CD14-positive monocyte (primary cell): ENCODE measurements around the gene ZNF423. TPM values are rescaled to one million over a fixed set of nuclear protein-coding genes. Genes with fewer than 3 reads are reported as not detected.

Source experiments
- DNase-seq, 3 donors: peaks; one replicate each; pipeline ENCODE4 v3.0.0-alpha.2; 2011 to 2022
- H2AFZ ChIP-seq: 2 replicates; pipeline ENCODE4 v1.6.0; 2012; ENCODE audit warnings: mild to moderate bottlenecking, low read depth, low read length, inconsistent platforms; ENCODE audit not compliant: insufficient read depth, poor library complexity, severe bottlenecking
- H3K27ac ChIP-seq, 2 donors: 1 replicate in 1 of 2; 2 replicates in 1 of 2; pipeline ENCODE4 v1.5.1; 2012 to 2013; ENCODE audit warnings: low read length in 2 of 2, control low read depth in 1 of 2, inconsistent platforms in 1 of 2, low read depth in 1 of 2, mild to moderate bottlenecking in 1 of 2
- H3K27me3 ChIP-seq, 2 donors: one replicate each; pipeline versions ENCODE4 v1.6.0 to v1.6.1; 2011 to 2013; ENCODE audit warnings: low read length in 2 of 2; ENCODE audit not compliant: control insufficient read depth in 2 of 2, insufficient read depth in 2 of 2
- H3K36me3 ChIP-seq, 2 donors: replicated peaks in 1 of 2; 1 replicate in 1 of 2; 2 replicates in 1 of 2; pipeline versions ENCODE4 v1.5.1 to v1.6.1; 2012 to 2013; ENCODE audit warnings: low read length in 2 of 2, control low read depth in 1 of 2, inconsistent platforms in 1 of 2, mild to moderate bottlenecking in 1 of 2; ENCODE audit not compliant: insufficient read depth in 2 of 2, control insufficient read depth in 1 of 2
- H3K4me1 ChIP-seq, 2 donors: 1 replicate in 1 of 2; 2 replicates in 1 of 2; pipeline versions ENCODE4 v1.5.1 to v1.6.1; 2012 to 2013; ENCODE audit warnings: low read length in 2 of 2, control low read depth in 1 of 2, inconsistent platforms in 1 of 2, mild to moderate bottlenecking in 1 of 2, moderate library complexity in 1 of 2; ENCODE audit not compliant: insufficient read depth in 2 of 2, control insufficient read depth in 1 of 2
- H3K4me2 ChIP-seq: replicated peaks from 2 replicates; pipeline ENCODE3; 2012; ENCODE audit warnings: low read length, moderate library complexity, mild to moderate bottlenecking; ENCODE audit not compliant: poor library complexity, severe bottlenecking; ENCODE audit errors: extremely low read depth
- H3K4me3 ChIP-seq, 3 experiments: fragments of 200-600 bp in 1 of 3; sonication (generic) in 1 of 3; replicated peaks in 1 of 3; 1 replicate in 2 of 3; 2 replicates in 1 of 3; pipeline ENCODE4 v1.5.1; 2011 to 2013; ENCODE audit warnings: low read length in 3 of 3, mild to moderate bottlenecking in 3 of 3, control low read depth in 2 of 3, low read depth in 2 of 3, inconsistent platforms in 1 of 3, moderate library complexity in 1 of 3
- H3K79me2 ChIP-seq: 2 replicates; pipeline ENCODE4 v1.6.0; 2012; ENCODE audit warnings: mild to moderate bottlenecking, control low read depth, inconsistent platforms, low read length, moderate library complexity; ENCODE audit not compliant: insufficient read depth
- H3K9ac ChIP-seq: 2 replicates; pipeline ENCODE4 v1.6.0; 2017; ENCODE audit warnings: low read length, mild to moderate bottlenecking; ENCODE audit not compliant: insufficient read depth, poor library complexity, severe bottlenecking
- H3K9me3 ChIP-seq, 2 donors: replicated peaks in 1 of 2; 1 replicate in 1 of 2; 2 replicates in 1 of 2; pipeline versions ENCODE4 v1.5.1 to v1.6.1; 2012 to 2013; ENCODE audit warnings: low read length in 2 of 2, control low read depth in 1 of 2; ENCODE audit not compliant: control insufficient read depth in 1 of 2, insufficient read depth in 1 of 2
- H4K20me1 ChIP-seq: 2 replicates; pipeline ENCODE4 v1.6.0; 2012; ENCODE audit warnings: mild to moderate bottlenecking, low read length, control low read depth, moderate library complexity; ENCODE audit not compliant: insufficient read depth
- H3K27ac Mint-ChIP-seq, 7 donors: one replicate each; pipeline ENCODE4 v1.8.0; 2020; ENCODE audit warnings: mild to moderate bottlenecking in 7 of 7, mixed read lengths in 7 of 7, moderate library complexity in 6 of 7, inconsistent platforms in 2 of 7
- H3K27me3 Mint-ChIP-seq, 3 donors: one replicate each; pipeline ENCODE4 v1.8.0; 2021 to 2022; ENCODE audit warnings: low read depth in 3 of 3, mild to moderate bottlenecking in 3 of 3, mixed read lengths in 3 of 3, moderate library complexity in 3 of 3, inconsistent platforms in 1 of 3
- H3K36me3 Mint-ChIP-seq, 2 donors: one replicate each; pipeline ENCODE4 v1.8.0; 2020; ENCODE audit warnings: mixed read lengths in 2 of 2, inconsistent platforms in 1 of 2, mild to moderate bottlenecking in 1 of 2
- H3K4me1 Mint-ChIP-seq: one replicate; pipeline ENCODE4 v1.8.0; 2020; ENCODE audit warnings: mild to moderate bottlenecking, mixed read lengths
- H3K4me3 Mint-ChIP-seq, 2 donors: one replicate each; pipeline ENCODE4 v1.8.0; 2020; ENCODE audit warnings: mild to moderate bottlenecking in 2 of 2, mixed read lengths in 2 of 2, moderate library complexity in 1 of 2
- H3K9me3 Mint-ChIP-seq, 7 donors: one replicate each; pipeline ENCODE4 v1.8.0; 2020 to 2022; ENCODE audit warnings: mixed read lengths in 7 of 7, mild to moderate bottlenecking in 6 of 7, moderate library complexity in 6 of 7, inconsistent platforms in 2 of 7
- WGBS: methylation state at CpG from one replicate; pipeline ENCODE4 v1.1.5; 2013; ENCODE audit warnings: missing lambda C conversion rate; ENCODE audit not compliant: insufficient coverage; 5-methylcytosine and 5-hydroxymethylcytosine counted together
- intact Hi-C, 2 donors: fragments of 100-400 bp; cut with micrococcal nuclease; formaldehyde crosslinking; loops; one replicate each; pipeline versions ENCODE4 v1.15.0 to v1.15.1; 2023
- polyA plus RNA-seq, 3 donors: library from polyadenylated mRNA; depleted of rRNA in 1 of 3; unstranded in 2 of 3; stranded (reverse) in 1 of 3; fragments of 300-500 nt in 2 of 3; fragments of >200 nt in 1 of 3; fragmentation: Illumina TruSeq in 2 of 3; gene quantifications; 1 replicate in 2 of 3; 2 replicates in 1 of 3; pipeline ENCODE4 v1.2.3, GENCODE V29; 2012 to 2021
- TF ChIP-seq, protein P1 (sequence below): fragments of 200-600 bp; IDR thresholded peaks from one replicate; pipeline ENCODE4 v1.8.0; 2022; ENCODE audit warnings: antibody characterized with exemption, mild to moderate bottlenecking

The ZNF423 gene
- polyA plus RNA-seq, 3 donors = not detected

DNA sequence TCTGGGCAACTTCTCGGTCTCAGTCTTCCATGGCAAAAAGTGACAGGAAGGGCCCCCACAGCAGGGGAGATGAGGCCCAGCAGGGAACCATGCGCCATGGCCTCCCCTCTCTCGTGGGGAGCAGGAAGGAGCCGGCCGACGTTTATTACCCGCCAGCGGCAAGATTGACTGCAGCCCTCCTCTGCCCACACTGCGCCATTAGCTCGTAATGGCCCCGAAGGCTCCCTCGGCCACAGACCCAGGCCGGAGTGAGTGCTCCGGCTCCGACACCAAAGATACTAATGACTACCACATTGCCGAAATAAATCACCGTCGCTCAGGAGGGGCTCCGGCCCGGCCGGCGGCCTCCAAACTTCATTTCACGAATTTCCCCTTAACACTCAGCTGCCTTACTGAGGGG lies 255.4 kb downstream of the ZNF423 start:
- H3K27me3 ChIP-seq = no peaks in the 10 kb centered on the region
- no peak overlapping the region for H3K27ac Mint-ChIP-seq
- H3K9me3 ChIP-seq = no peaks in the 10 kb centered on the region
- H2AFZ ChIP-seq = no peak overlapping the region
- no peak overlapping the region for H3K27ac ChIP-seq
- H3K9ac ChIP-seq = no peak overlapping the region
- peaks cover 0 to 4% of the 10 kb centered on the region in 2 donors for H3K4me1 ChIP-seq
- H3K4me2 ChIP-seq = no peak overlapping the region
- 91% methylated on average over 11 of the region's 23 CpGs for WGBS
- H4K20me1 ChIP-seq = no peaks in the 10 kb centered on the region
- H3K4me1 Mint-ChIP-seq = peaks cover 6% of the 10 kb centered on the region
- DNase-seq = no peak
- H3K9me3 Mint-ChIP-seq = no peaks in the 10 kb centered on the region
- peaks cover 0 to 4% (median 1%) of the 10 kb centered on the region in 3 donors for H3K27me3 Mint-ChIP-seq
- intact Hi-C loops = no loop called here
- no peaks in the 10 kb centered on the region for H3K36me3 ChIP-seq
- TF ChIP-seq, protein P1, sequence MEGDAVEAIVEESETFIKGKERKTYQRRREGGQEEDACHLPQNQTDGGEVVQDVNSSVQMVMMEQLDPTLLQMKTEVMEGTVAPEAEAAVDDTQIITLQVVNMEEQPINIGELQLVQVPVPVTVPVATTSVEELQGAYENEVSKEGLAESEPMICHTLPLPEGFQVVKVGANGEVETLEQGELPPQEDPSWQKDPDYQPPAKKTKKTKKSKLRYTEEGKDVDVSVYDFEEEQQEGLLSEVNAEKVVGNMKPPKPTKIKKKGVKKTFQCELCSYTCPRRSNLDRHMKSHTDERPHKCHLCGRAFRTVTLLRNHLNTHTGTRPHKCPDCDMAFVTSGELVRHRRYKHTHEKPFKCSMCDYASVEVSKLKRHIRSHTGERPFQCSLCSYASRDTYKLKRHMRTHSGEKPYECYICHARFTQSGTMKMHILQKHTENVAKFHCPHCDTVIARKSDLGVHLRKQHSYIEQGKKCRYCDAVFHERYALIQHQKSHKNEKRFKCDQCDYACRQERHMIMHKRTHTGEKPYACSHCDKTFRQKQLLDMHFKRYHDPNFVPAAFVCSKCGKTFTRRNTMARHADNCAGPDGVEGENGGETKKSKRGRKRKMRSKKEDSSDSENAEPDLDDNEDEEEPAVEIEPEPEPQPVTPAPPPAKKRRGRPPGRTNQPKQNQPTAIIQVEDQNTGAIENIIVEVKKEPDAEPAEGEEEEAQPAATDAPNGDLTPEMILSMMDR = no peak
- no peak overlapping the region for H3K4me3 ChIP-seq
- H3K4me3 Mint-ChIP-seq = no peak overlapping the region
- no peaks in the 10 kb centered on the region for H3K79me2 ChIP-seq
- no peaks in the 10 kb centered on the region for H3K36me3 Mint-ChIP-seq

DNA sequence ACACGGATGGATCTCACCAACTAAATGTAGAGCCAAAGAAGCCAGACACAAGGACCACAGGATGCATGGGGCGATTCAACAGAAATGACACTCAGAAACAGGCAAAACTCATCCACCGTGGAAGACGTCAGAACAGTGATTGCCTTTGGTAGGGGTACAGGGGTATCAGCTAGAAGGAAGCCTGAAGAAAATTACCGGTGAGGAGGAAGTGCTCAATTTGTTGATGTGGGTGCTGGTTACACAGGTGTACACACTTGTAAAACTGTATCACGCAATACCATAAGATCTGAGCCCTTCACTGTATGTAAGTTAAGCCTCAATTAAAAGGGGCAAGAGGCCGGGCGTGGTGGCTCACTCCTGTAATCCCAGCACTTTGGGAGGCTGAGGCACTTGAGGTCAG lies 256.2 kb downstream of the ZNF423 start:
- no peak for DNase-seq
- Mint-ChIP-seq H3K36me3 (no peaks in the 10 kb centered on the region), H3K9me3 (no peaks in the 10 kb centered on the region), H3K27ac (no peak overlapping the region), H3K4me1 (peaks cover 6% of the 10 kb centered on the region), H3K27me3 (peaks cover 0 to 6% (median 1%) of the 10 kb centered on the region in 3 donors), H3K4me3 (no peak overlapping the region)
- no peak overlapping the region for H3K4me2 ChIP-seq
- H2AFZ ChIP-seq = no peak overlapping the region
- H3K79me2 ChIP-seq = no peaks in the 10 kb centered on the region
- TF ChIP-seq, protein P1 = no peak
- no peaks in the 10 kb centered on the region for H4K20me1 ChIP-seq
- H3K27ac ChIP-seq = no peak overlapping the region
- H3K9me3 ChIP-seq = no peaks in the 10 kb centered on the region
- no peaks in the 10 kb centered on the region for H3K36me3 ChIP-seq
- WGBS = 83% methylated on average over 6 of the region's 8 CpGs
- peaks cover 0 to 4% of the 10 kb centered on the region in 2 donors for H3K4me1 ChIP-seq
- H3K9ac ChIP-seq = no peak overlapping the region
- intact Hi-C loops = loop anchor here in 1 of 2 donors (10.0 kb wide), 1 partner anchor 105 kb away; no protein-coding TSS in a partner anchor
- H3K4me3 ChIP-seq = no peak overlapping the region
- H3K27me3 ChIP-seq = no peaks in the 10 kb centered on the region
